BJ (cell line): Measurements from ENCODE around the gene SMURF2. TPM values are rescaled to one million over a fixed set of nuclear protein-coding genes. Genes with fewer than 3 reads are reported as not detected.

Source experiments
- CTCF ChIA-PET: fragments of 350-600 bp; formaldehyde crosslinking; extraction: SDS; loops from one replicate; lab custom pipeline; 2021; ENCODE audit warnings: antibody characterized with exemption, inconsistent platforms; lab: Yijun Ruan, JAX
- POLR2A ChIA-PET: fragments of 300-600 bp; sonication (Branson Sonifier 250); formaldehyde crosslinking; extraction: SDS; loops from one replicate; lab custom pipeline; 2021; ENCODE audit warnings: antibody characterized with exemption; lab: Charles Lee
- DNase-seq: peaks from one replicate; pipeline ENCODE4 v3.0.0-alpha.2; 2011; ENCODE audit warnings: low read depth
- H3K27me3 ChIP-seq: 2 replicates; pipeline ENCODE4 v1.6.0; 2011; ENCODE audit warnings: low read length; ENCODE audit not compliant: control insufficient read depth, insufficient read depth
- H3K36me3 ChIP-seq: 2 replicates; pipeline ENCODE4 v1.5.1; 2011; ENCODE audit warnings: low read length; ENCODE audit not compliant: control insufficient read depth, insufficient read depth
- H3K4me3 ChIP-seq: 2 replicates; pipeline ENCODE4 v1.5.1; 2011; ENCODE audit warnings: low read depth, mild to moderate bottlenecking, control low read depth, low read length
- polyA plus RNA-seq: library from polyadenylated mRNA; depleted of rRNA; stranded (reverse); fragments of >200 nt; gene quantifications from 2 replicates; pipeline ENCODE4 v1.2.3, GENCODE V29; 2011
- TF ChIP-seq, protein P1 (sequence below): IDR thresholded peaks from 2 replicates; pipeline ENCODE4 v1.5.1; 2011; ENCODE audit warnings: low read depth, mild to moderate bottlenecking, control low read depth, inconsistent platforms, low read length, moderate library complexity; ENCODE audit not compliant: insufficient read depth

The SMURF2 gene
- polyA plus RNA-seq, 1 experiment, result 18.8 TPM

DNA sequence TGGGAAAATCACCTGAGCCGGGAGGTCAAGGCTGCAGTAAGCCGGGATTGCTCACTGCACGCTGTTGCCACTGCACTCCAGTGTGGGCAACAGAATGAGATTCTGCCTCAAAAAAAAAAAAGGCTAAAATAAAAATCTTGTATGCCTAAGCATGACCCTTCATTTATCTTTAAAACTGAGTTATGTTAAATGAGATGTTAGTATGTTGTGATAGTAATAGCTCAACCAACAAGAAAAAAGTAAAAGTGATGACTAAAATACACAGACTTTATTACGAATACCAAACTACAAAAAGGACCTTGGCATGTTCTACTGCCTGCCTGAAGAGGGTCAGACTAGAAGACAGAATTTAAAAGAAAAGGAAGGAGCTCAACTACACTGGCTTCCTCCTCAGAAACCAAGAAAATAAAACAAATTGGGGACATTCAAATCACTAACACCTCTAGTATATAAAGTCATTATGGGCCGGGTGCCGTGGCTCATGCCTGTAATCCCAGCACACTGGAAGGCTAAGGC is 4.4 kb downstream of the SMURF2 start:
- H3K4me3 ChIP-seq, result no peak overlapping the region
- TF ChIP-seq, protein P1, sequence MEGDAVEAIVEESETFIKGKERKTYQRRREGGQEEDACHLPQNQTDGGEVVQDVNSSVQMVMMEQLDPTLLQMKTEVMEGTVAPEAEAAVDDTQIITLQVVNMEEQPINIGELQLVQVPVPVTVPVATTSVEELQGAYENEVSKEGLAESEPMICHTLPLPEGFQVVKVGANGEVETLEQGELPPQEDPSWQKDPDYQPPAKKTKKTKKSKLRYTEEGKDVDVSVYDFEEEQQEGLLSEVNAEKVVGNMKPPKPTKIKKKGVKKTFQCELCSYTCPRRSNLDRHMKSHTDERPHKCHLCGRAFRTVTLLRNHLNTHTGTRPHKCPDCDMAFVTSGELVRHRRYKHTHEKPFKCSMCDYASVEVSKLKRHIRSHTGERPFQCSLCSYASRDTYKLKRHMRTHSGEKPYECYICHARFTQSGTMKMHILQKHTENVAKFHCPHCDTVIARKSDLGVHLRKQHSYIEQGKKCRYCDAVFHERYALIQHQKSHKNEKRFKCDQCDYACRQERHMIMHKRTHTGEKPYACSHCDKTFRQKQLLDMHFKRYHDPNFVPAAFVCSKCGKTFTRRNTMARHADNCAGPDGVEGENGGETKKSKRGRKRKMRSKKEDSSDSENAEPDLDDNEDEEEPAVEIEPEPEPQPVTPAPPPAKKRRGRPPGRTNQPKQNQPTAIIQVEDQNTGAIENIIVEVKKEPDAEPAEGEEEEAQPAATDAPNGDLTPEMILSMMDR, result no peak
- H3K36me3 ChIP-seq, result no peaks in the 10 kb centered on the region
- ChIA-PET CTCF (interaction anchor here (0.9 kb wide), 1 partner anchor 68 kb away, joined by 3 read pairs; no protein-coding TSS in a partner anchor), POLR2A (no interaction called here)
- no peaks in the 10 kb centered on the region for H3K27me3 ChIP-seq
- no peak for DNase-seq

DNA sequence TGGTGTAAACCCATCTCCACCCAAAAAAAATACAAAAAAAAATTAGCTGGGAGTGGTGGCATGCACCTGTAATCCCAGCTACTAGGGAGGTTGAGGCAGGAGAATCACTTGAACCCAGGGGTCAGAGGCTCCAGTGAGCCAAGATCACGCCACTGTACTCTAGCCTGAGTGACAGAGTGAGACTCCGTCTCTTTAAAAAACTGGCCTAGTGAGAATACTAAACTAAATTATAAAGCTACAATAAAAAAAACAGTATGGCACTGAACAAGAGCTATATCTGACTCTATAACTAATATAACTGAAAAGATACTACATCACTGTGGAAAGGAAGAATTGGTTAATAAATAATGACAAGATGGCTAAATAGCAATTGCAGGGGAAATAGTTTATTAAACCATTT is 6.4 kb downstream of the SMURF2 start:
- TF ChIP-seq, protein P1, result no peak

DNA sequence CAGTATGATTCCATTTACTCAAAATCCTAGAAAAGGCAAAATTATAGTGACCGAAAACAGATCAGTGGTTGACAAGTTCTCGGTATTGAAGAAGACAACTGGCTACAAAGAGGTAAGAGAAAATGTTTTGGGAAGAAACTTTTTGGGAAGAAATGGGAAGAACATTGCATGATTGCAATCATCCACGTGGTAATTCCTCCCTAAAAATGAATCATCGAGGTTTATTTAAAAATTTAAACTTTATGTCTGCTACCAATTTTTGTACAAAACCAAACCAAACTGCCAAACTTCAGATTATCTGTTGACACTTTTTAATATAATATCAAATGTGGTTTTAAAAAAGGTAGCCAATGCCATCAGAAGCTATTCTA is 8.1 kb downstream of the SMURF2 start:
- TF ChIP-seq, protein P1, result no peak
- H3K36me3 ChIP-seq, result no peaks in the 10 kb centered on the region
- no peak for DNase-seq
- no peak overlapping the region for H3K4me3 ChIP-seq
- CTCF ChIA-PET, result no interaction called here
- POLR2A ChIA-PET, result no interaction called here
- no peaks in the 10 kb centered on the region for H3K27me3 ChIP-seq

More for the DNA sequence above, 6.4 kb downstream of the SMURF2 start:
- Histone ChIP-seq H3K36me3 (no peaks in the 10 kb centered on the region), H3K27me3 (no peaks in the 10 kb centered on the region), H3K4me3 (no peak overlapping the region)
- ChIA-PET POLR2A (no interaction called here), CTCF (interaction anchor here (0.7 to 1.2 kb wide), 2 partner anchors 52 to 84 kb away, joined by 3 read pairs; no protein-coding TSS in a partner anchor)
- no peak for DNase-seq

DNA sequence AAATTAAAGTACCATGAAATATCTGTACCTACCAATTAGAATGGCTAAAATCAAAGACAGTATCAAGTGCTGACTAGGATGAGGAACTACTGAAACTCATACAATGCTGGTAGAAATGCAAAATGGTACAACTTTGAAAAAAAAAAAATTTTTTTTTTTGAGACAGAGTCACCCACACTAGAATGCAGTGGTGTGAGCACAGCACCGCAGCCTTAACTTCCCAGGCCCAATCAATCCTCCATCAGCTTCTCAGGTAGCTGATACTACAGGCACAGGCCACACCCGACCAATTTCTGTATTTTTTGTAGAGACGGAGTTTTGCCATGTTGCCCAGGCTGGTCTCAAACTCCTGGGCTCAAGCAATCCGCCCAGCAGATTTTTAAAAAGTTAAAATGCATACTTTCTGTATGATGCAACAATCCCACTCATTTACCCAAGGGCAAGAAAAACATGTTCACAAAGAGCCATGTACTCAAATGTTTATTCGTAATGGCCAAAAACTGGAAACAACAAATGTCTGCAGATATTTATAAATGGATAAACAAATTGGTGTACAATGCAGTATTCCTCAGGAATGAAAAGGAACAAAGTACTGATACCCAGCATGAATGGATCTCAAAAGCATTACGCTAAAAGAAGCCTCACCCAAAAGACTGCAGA is 8.7 kb downstream of the SMURF2 start:
- Histone ChIP-seq H3K4me3 (no peak overlapping the region), H3K27me3 (no peaks in the 10 kb centered on the region), H3K36me3 (no peaks in the 10 kb centered on the region)
- CTCF ChIA-PET, result no interaction called here
- POLR2A ChIA-PET, result no interaction called here
- no peak for DNase-seq
- TF ChIP-seq, protein P1, result no peak

DNA sequence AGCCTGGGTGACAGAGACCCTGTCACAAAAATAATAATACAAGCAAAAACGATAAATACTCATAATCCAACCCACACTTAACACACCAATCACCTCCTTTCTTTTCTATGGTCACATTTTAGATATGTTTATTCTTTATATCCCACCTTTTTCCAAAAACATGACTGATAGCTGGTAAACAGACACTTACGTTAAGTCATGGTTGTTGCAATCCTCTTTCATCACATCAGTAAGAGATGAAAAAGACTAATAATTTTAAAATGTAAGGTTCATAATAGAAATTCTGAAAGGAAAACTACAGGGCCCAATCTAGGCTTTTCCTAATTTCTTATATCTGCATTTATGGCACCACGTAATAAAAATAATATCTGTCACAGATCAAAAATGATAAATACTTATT is 10.2 kb downstream of the SMURF2 start:
- ChIA-PET POLR2A (no interaction called here), CTCF (interaction anchor here (0.9 to 1.0 kb wide), 2 partner anchors 26 to 120 kb away, joined by 3 read pairs; no protein-coding TSS in a partner anchor)
- TF ChIP-seq, protein P1, result no peak
- no peak for DNase-seq
- no peak overlapping the region for H3K4me3 ChIP-seq
- 0 out of 2 replicates have a peak, but pooled peaks cover 2% of the 10 kb centered on the region for H3K36me3 ChIP-seq
- no peaks in the 10 kb centered on the region for H3K27me3 ChIP-seq
